DND-41 (cell line): Measurements from ENCODE around the gene C2CD2L.
"Not testable (repeated sequence)": the region's sequence is repeated elsewhere in the genome, so short reads cannot be mapped to it uniquely, and the experiment has no call there.

Experiments
- ATAC-seq: fragments of 200-7000 bp; cut with Tn5 transposase; 3 replicates; pipeline ENCODE4 v1.9.1; 2021; ENCODE audit warnings: low read depth; ENCODE audit not compliant: insufficient read depth
- DNase-seq: peaks from one replicate; pipeline ENCODE4 v3.0.0-alpha.2; 2020
- H2AFZ ChIP-seq: 2 replicates; pipeline ENCODE4 v1.6.0; 2012; ENCODE audit warnings: low read depth, low read length
- H3K27ac ChIP-seq: 2 replicates; pipeline ENCODE4 v1.5.1; 2012; ENCODE audit warnings: low read length, inconsistent platforms
- H3K27me3 ChIP-seq: fragments of 200-600 bp; sonication (generic); 2 replicates; pipeline ENCODE4 v1.6.0; 2012; ENCODE audit warnings: low read length, mild to moderate bottlenecking, inconsistent platforms; ENCODE audit not compliant: insufficient read depth, poor library complexity
- H3K36me3 ChIP-seq: 2 replicates; pipeline ENCODE4 v1.5.1; 2012; ENCODE audit warnings: low read length, inconsistent platforms; ENCODE audit not compliant: insufficient read depth
- H3K4me1 ChIP-seq: 2 replicates; pipeline ENCODE4 v1.5.1; 2012; ENCODE audit warnings: mild to moderate bottlenecking, low read length; ENCODE audit not compliant: insufficient read depth
- H3K4me2 ChIP-seq: 2 replicates; pipeline ENCODE4 v1.6.0; 2012; ENCODE audit warnings: mild to moderate bottlenecking, moderate library complexity, low read length, inconsistent platforms; ENCODE audit not compliant: insufficient read depth
- H3K4me3 ChIP-seq, 2 experiments: fragments of 200-600 bp in 1 of 2; shearing (Covaris generic) in 1 of 2; 2 replicates each; pipeline ENCODE4 v1.5.1; 2012 to 2016; ENCODE audit warnings: inconsistent platforms in 2 of 2, low read length in 2 of 2, mild to moderate bottlenecking in 2 of 2, low read depth in 1 of 2, moderate library complexity in 1 of 2
- H3K79me2 ChIP-seq: 2 replicates; pipeline ENCODE4 v1.6.0; 2012; ENCODE audit warnings: low read length, inconsistent platforms; ENCODE audit not compliant: insufficient read depth
- H3K9ac ChIP-seq: 2 replicates; pipeline ENCODE4 v1.6.0; 2012; ENCODE audit warnings: low read depth, mild to moderate bottlenecking, inconsistent platforms, low read length, moderate library complexity
- H3K9me3 ChIP-seq: 2 replicates; pipeline ENCODE4 v1.5.1; 2012; ENCODE audit warnings: low read length, moderate library complexity, mild to moderate bottlenecking, inconsistent platforms; ENCODE audit not compliant: insufficient read depth, severe bottlenecking
- H4K20me1 ChIP-seq: 2 replicates; pipeline ENCODE4 v1.6.0; 2012; ENCODE audit warnings: low read length; ENCODE audit not compliant: insufficient read depth
- EZH2 ChIP-seq: IDR thresholded peaks from 3 replicates; pipeline ENCODE4 v1.6.1; 2012; ENCODE audit warnings: borderline replicate concordance, low read depth, mild to moderate bottlenecking, moderate library complexity, low read length, inconsistent platforms; ENCODE audit not compliant: severe bottlenecking
- TF ChIP-seq, protein P1 (sequence below): IDR thresholded peaks from 2 replicates; pipeline ENCODE4 v1.5.1; 2012; ENCODE audit warnings: borderline replicate concordance, low read length, moderate library complexity, mild to moderate bottlenecking; ENCODE audit not compliant: poor library complexity, severe bottlenecking; ENCODE audit errors: extremely low read depth

Gene C2CD2L

DNA sequence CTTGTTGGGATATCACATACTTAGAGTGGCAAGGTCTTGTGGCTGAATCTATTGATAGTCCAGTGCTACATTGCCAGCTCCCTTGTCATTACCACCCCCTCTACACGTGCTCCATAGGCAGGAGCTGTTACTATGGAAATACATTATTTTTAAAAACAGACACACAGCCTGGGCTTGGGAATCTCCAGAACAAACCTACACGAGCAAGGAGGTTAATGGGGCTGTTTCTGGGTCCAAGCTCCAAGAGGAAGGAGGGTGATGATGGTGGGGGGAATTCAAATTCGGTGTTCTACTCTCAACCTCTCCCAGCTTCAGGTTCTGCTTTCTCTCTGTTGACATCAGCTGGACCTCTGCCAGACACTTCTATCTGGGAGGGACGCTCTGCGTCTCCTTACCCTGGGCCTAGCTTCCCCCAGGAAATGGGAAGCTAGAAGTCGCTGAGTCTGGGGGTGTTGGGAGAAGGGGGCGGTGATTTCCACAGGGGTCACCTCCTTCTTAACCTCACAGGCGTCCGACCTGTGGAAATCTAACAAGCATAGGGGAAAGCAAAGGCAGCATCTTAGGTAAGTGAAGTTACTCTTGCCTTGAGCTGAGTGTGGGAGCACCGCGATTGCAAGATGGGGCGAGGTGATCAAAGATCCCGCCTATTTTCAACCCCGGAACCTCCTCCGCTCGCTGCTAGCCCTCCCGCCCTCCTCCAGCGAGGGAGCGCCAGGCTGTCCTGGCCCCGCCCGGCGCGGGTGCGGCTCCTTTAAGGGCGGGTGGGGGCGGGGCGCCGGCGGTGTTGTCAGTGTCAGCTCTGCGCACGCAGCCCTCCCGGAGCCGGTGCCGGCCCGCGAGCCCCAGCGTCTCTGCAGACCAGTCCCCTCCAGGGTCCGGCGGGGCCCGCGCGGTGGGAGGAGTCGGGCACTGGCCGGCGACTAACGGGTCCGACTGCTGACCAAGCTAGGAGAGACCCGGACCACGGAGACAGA lies at the start of gene C2CD2L:
C2CD2L (plus strand) TSS at position 781 of the 974 bp plus-strand sequence. CDS start 398 bp downstream, outside the sequence.
- Histone ChIP-seq H3K27me3 (no peaks in the 10 kb centered on the region), H3K36me3 (peaks cover 22% of the 10 kb centered on the region), H3K27ac (peak within 1 kb of the TSS; percentile 97), H3K4me3 (peak within 1 kb of the TSS; percentile 67 to 89), H3K9ac (peak within 1 kb of the TSS; percentile 77), H3K4me1 (peaks cover 51% of the 10 kb centered on the region), H3K4me2 (peak within 1 kb of the TSS; percentile 94), H3K9me3 (no peaks in the 10 kb centered on the region), H3K79me2 (peaks cover 54% of the 10 kb centered on the region), H2AFZ (peak within 1 kb of the TSS; percentile 92), H4K20me1 (peaks cover 9% of the 10 kb centered on the region; the same call in 1 of the 2 replicates)
- ATAC-seq (peak; percentile 86), DNase-seq (peak; percentile 93)
- TF ChIP-seq, protein P1, sequence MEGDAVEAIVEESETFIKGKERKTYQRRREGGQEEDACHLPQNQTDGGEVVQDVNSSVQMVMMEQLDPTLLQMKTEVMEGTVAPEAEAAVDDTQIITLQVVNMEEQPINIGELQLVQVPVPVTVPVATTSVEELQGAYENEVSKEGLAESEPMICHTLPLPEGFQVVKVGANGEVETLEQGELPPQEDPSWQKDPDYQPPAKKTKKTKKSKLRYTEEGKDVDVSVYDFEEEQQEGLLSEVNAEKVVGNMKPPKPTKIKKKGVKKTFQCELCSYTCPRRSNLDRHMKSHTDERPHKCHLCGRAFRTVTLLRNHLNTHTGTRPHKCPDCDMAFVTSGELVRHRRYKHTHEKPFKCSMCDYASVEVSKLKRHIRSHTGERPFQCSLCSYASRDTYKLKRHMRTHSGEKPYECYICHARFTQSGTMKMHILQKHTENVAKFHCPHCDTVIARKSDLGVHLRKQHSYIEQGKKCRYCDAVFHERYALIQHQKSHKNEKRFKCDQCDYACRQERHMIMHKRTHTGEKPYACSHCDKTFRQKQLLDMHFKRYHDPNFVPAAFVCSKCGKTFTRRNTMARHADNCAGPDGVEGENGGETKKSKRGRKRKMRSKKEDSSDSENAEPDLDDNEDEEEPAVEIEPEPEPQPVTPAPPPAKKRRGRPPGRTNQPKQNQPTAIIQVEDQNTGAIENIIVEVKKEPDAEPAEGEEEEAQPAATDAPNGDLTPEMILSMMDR: no peak
- no peak for TF ChIP-seq EZH2

DNA sequence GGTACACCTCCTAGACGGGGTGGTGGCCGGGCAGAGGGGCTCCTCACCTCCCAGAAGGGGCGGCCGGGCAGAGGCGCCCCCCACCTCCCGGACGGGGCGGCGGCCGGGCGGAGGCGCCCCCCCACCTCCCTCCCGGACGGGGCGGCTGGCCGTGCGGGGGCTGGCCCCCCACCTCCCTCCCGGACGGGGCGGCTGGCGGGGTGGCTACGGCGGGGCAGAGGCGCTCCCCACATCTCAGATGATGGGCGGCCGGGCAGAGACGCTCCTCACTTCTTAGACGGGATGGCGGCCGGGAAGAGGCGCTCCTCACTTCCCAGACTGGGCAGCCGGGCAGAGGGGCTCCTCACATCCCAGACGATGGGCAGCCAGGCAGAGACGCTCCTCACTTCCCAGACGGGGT lies 48.0 kb upstream of the C2CD2L start:
- H3K27me3 ChIP-seq, DNase-seq, H3K9me3 ChIP-seq, H3K4me2 ChIP-seq, ATAC-seq, H3K4me3 ChIP-seq, H2AFZ ChIP-seq, H3K9ac ChIP-seq, H3K27ac ChIP-seq: not testable (repeated sequence)
- peaks cover 24% of the 10 kb centered on the region; the same call in 1 of the 2 replicates for H4K20me1 ChIP-seq
- H3K4me1 ChIP-seq: peaks cover 28% of the 10 kb centered on the region
- peaks cover 47% of the 10 kb centered on the region for H3K79me2 ChIP-seq
- peaks cover 16% of the 10 kb centered on the region for H3K36me3 ChIP-seq

DNA sequence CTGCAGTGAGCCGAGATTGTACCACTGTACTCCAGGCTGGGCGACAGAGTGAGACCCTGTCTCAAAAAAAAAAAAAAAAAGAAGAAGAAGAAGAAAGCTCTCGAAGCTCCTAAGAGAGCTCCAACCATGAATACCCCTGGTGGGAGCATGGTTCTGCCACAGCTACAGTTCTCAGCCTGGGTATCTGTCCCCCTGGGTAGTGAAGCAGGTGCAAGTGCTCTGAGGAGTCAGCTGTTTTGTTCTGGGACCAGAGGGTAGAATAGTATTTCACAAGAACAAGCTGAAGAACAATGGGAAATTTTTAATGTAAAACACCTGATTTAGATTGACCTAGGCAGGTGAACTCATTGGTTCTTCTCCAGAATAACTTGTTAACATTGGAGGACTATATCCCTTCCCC lies 45.9 kb upstream of the C2CD2L start:
- Histone ChIP-seq H3K4me1 (peaks cover 22% of the 10 kb centered on the region), H3K9me3 (no peaks in the 10 kb centered on the region), H3K36me3 (no peaks in the 10 kb centered on the region), H2AFZ (no peak overlapping the region), H3K4me2 (no peak overlapping the region), H3K9ac (no peak overlapping the region), H3K4me3 (no peak overlapping the region), H3K27me3 (no peaks in the 10 kb centered on the region), H3K79me2 (peaks cover 41% of the 10 kb centered on the region), H3K27ac (no peak overlapping the region), H4K20me1 (peaks cover 2% of the 10 kb centered on the region; the same call in 1 of the 2 replicates)
- DNase-seq: no peak
- TF ChIP-seq EZH2: no peak
- TF ChIP-seq, protein P1: no peak
- no peak for ATAC-seq

DNA sequence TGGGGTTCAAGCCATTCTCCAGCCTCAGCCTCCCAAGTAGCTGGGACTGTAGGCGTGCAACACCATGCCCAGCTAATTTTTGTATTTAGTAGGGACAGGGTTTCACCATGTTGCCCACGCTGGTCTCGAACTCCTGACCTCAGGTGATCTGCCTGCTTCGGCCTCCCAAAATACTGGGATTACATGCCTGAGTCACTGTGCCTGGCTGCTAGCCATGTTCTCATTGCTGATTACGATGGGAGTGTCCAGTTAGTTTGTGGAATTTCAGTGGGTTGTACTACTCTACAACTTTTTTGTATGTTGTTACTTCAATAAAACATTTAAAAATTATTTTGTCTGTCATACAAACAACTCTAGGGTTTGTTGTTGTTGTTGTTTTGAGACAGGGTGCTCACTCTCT lies 44.4 kb upstream of the C2CD2L start:
- Histone ChIP-seq H3K4me3 (no peak overlapping the region), H3K4me1 (peaks cover 26% of the 10 kb centered on the region), H4K20me1 (no peaks in the 10 kb centered on the region), H2AFZ (no peak overlapping the region), H3K79me2 (peaks cover 43% of the 10 kb centered on the region), H3K36me3 (no peaks in the 10 kb centered on the region), H3K9me3 (no peaks in the 10 kb centered on the region), H3K4me2 (no peak overlapping the region), H3K27ac (no peak overlapping the region), H3K9ac (no peak overlapping the region), H3K27me3 (no peaks in the 10 kb centered on the region)
- ATAC-seq: no peak
- TF ChIP-seq, protein P1: no peak
- TF ChIP-seq EZH2: no peak
- DNase-seq: no peak
